HUES6 (cell line): Measurements from ENCODE around the gene MVB12B.

ENCODE experiments used
- H3K27ac ChIP-seq: 2 replicates; pipeline ENCODE4 v1.7.0; 2013; ENCODE audit warnings: low read depth, mild to moderate bottlenecking, low read length, inconsistent platforms
- H3K27me3 ChIP-seq: 2 replicates; pipeline ENCODE4 v1.6.1; 2013; ENCODE audit warnings: low read length; ENCODE audit not compliant: control insufficient read depth, insufficient read depth
- H3K36me3 ChIP-seq: 2 replicates; pipeline ENCODE4 v1.6.1; 2013; ENCODE audit warnings: low read length; ENCODE audit not compliant: control insufficient read depth, insufficient read depth
- H3K4me1 ChIP-seq: 2 replicates; pipeline ENCODE4 v1.6.1; 2013; ENCODE audit warnings: low read length; ENCODE audit not compliant: control insufficient read depth, insufficient read depth
- H3K4me3 ChIP-seq: 2 replicates; pipeline ENCODE4 v1.5.1; 2013; ENCODE audit warnings: low read depth, low read length
- H3K9ac ChIP-seq: one replicate; pipeline ENCODE4 v1.6.1; 2013; ENCODE audit warnings: mild to moderate bottlenecking, low read length
- H3K9me3 ChIP-seq: 2 replicates; pipeline ENCODE4 v1.6.1; 2013; ENCODE audit warnings: low read depth, low read length; ENCODE audit not compliant: control insufficient read depth, insufficient read depth

MVB12B gene

DNA sequence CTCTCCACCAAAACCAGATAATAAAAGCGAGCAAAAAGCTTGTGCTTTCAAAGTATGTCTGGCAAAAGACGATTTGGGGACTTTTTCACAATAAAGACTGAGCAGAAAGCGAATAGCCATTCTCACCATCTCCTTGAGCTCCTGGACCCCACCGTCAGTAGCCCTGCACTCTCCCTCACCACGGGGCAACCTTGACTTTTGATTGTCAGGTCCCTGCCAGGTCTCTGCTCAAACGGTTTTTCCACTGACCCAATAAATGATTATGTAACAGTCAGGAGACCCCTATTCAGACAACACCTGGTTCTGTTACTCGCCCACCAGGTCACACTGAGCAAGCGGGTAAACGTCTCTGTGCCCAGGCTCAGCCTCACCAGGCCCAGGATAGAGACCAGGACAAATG, 131.3 kb downstream of the MVB12B start:
- Histone ChIP-seq H3K9ac (no peak overlapping the region), H3K27me3 (no peaks in the 10 kb centered on the region), H3K9me3 (no peaks in the 10 kb centered on the region), H3K4me3 (no peak overlapping the region), H3K27ac (no peak overlapping the region), H3K4me1 (no peaks in the 10 kb centered on the region), H3K36me3 (no peaks in the 10 kb centered on the region)

DNA sequence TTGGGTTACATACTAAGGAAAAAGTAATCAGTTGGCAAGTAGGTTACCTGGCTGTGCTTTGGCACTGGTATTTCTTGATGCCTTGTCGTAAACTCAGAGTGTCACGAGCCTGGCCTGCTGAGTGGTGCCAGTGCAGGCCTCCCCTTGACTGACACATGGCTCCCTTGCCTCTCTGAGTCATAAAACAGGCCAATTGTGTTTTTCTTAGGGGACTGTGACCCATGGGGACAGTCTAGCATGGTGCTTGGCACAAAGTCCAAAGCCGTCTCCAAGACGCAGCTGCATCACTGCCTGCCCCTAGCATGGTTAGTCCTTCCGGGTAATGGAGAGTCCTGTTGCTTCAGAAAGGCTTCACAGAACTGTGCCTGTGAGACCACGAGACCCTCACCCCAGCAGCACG, 132.5 kb downstream of the MVB12B start:
- H3K9me3 ChIP-seq, result no peaks in the 10 kb centered on the region
- no peak overlapping the region for H3K9ac ChIP-seq

DNA sequence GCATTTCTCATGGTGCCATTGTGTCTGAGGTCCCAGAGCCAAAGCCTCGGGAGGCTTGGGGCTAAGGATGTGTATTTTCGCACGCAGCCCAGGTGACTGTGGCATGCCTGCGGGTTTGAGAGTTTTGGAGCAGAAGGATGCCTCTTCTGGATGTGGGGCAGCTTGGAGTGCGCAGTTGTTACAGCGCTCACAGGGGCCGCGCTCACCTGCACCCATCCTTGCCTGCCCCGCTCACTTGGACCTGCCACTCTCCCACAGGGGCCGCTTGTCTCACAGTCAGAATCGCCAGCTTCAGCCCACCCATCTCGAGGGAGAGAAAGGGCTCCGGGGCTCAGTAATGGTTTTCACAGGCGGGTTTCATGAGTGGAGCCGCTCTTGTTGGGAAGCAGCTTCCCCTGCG, 132.9 kb downstream of the MVB12B start:
- no peaks in the 10 kb centered on the region for H3K4me1 ChIP-seq
- H3K9me3 ChIP-seq, result no peaks in the 10 kb centered on the region
- no peaks in the 10 kb centered on the region for H3K36me3 ChIP-seq
- no peaks in the 10 kb centered on the region for H3K27me3 ChIP-seq
- no peak overlapping the region for H3K27ac ChIP-seq
- H3K4me3 ChIP-seq, result no peak overlapping the region
- H3K9ac ChIP-seq, result no peak overlapping the region

More for the DNA sequence above, 132.5 kb downstream of the MVB12B start:
- no peak overlapping the region for H3K27ac ChIP-seq
- no peaks in the 10 kb centered on the region for H3K27me3 ChIP-seq
- H3K4me3 ChIP-seq, result no peak overlapping the region
- no peaks in the 10 kb centered on the region for H3K36me3 ChIP-seq
- H3K4me1 ChIP-seq, result no peaks in the 10 kb centered on the region

DNA sequence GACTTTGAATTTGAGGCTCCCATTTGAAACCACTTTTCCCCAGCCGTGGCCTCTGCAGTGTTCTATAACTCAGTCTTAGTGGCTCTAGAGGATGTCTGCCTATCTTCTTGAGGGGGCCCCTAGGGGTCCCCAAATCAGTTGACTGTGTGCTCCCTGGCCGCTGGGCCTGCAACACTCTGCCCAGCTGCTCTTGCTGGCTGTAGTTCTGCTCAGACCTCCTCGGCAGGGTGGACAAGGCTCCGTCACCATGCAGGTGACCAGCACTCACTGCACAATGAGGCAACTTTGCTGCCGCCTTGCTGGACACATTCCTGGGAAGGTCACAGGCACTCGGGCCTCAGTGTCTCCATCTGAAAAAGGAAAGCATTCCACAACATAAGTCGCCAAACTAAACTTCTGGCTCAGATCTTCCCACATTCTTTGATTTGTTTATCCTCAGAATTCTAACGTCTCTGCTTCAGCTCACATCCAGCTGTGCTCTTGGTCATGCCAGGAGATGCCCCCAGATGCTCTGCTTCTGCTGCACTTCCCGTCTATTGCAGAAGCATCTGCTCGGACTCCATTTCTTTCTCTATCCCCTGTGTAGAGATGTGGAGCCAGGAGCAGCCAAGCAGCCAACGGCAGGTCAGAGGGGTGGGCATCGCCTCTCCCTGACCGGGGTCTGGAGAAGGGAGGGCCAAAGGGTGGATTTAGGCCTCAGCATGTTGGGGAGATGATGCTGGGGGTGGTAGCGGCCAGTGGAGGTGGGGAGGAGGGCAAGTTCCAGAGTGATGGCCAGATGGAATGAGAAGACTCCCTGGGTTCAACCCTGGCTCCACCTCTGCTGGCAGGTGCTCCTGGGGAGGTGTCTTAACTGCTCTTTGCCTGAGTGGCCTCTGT, 133.6 kb downstream of the MVB12B start:
- H3K27ac ChIP-seq, result no peak overlapping the region

DNA sequence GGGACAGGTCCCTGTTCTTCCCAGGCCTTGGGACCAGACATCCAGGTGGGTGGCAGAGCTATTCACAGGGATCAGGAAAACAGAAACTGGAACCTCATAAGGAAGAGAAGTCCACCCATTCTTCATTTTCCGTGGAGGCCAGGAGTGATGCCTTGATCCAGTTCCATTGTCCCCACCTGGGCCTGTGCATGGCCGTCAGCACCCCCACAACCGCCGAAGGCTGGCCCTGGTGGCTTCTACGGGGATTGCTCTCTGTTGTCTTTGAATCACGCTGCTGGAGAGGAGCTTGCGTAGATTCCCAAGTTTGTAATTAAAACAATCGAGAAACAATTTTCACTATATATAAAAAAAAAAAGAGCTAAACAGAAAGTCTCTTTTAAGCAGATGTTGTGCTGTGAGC, 134.4 kb downstream of the MVB12B start:
- no peaks in the 10 kb centered on the region for H3K9me3 ChIP-seq
- no peaks in the 10 kb centered on the region for H3K27me3 ChIP-seq
- no peaks in the 10 kb centered on the region for H3K36me3 ChIP-seq
- no peak overlapping the region for H3K9ac ChIP-seq
- H3K4me1 ChIP-seq, result no peaks in the 10 kb centered on the region
- H3K27ac ChIP-seq, result no peak overlapping the region
- no peak overlapping the region for H3K4me3 ChIP-seq

More for the DNA sequence above, 133.6 kb downstream of the MVB12B start:
- no peaks in the 10 kb centered on the region for H3K9me3 ChIP-seq
- no peak overlapping the region for H3K9ac ChIP-seq
- H3K4me1 ChIP-seq, result no peaks in the 10 kb centered on the region
- no peaks in the 10 kb centered on the region for H3K27me3 ChIP-seq
- no peak overlapping the region for H3K4me3 ChIP-seq
- no peaks in the 10 kb centered on the region for H3K36me3 ChIP-seq

DNA sequence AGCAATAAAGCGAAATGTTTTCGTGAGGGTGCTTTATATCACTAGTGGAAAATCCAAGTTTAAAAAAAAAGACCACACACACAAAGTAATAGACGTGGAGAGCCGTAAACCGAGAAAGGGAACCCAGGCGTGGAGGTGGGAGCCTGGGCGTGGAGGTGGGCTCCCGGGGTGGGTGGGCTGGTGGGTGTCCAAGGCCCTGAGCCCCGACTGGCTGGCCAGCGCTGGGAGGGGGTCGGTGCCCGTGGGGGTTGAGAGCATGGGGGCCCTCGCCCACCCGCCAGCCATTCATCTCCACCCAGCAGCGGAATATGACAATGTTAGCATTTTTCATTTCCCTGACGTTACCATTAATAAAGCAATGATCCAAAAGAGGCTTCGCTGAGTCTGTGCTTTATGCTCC, 135.0 kb downstream of the MVB12B start:
- Histone ChIP-seq H3K4me1 (no peaks in the 10 kb centered on the region), H3K27me3 (no peaks in the 10 kb centered on the region), H3K4me3 (no peak overlapping the region), H3K27ac (no peak overlapping the region), H3K9ac (no peak overlapping the region), H3K9me3 (no peaks in the 10 kb centered on the region), H3K36me3 (no peaks in the 10 kb centered on the region)

DNA sequence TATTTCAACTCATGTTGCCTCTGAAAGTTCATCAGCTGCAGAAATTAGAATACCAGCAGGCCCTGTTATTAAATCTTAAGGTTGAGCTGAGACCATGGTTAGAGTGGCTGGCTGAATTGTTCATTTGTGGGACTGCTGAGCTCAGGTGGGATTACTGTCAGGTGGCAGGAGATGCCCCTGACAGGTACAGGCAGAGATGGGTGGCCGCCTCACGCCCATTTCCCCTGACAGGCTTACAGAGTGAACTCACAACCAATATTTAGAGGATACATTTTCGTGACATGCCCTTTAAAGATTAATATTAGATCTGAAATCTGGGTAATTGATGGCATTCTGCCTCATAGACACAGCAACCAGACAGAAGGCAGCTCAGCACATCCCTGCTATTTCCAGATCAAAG, 136.0 kb downstream of the MVB12B start:
- no peak overlapping the region for H3K27ac ChIP-seq
- no peak overlapping the region for H3K4me3 ChIP-seq
- H3K9ac ChIP-seq, result no peak overlapping the region
- no peaks in the 10 kb centered on the region for H3K27me3 ChIP-seq
- H3K4me1 ChIP-seq, result no peaks in the 10 kb centered on the region
- H3K9me3 ChIP-seq, result no peaks in the 10 kb centered on the region
- no peaks in the 10 kb centered on the region for H3K36me3 ChIP-seq

DNA sequence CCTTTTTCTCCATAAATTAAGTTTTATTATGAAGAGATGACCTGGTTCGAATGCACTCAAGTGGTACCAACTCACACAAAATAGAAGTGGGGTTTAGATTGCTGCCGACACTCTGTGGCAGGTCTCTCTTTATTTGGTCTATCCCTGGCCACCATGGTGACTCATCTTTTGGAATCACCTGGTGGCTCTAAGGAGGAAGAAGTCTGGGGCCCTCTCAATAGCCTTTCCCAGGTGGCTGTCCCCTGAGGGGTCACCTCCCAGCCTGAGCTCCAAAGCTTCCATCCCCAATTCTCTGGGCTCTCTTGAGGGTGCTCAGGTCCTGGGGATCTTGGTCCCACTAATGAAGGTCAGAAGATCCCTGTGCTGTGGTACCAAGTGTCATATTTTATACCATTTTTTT, 136.8 kb downstream of the MVB12B start:
- H3K9me3 ChIP-seq, result no peaks in the 10 kb centered on the region
- H3K36me3 ChIP-seq, result no peaks in the 10 kb centered on the region
- H3K27me3 ChIP-seq, result no peaks in the 10 kb centered on the region
- no peak overlapping the region for H3K9ac ChIP-seq
- H3K4me1 ChIP-seq, result no peaks in the 10 kb centered on the region
- no peak overlapping the region for H3K4me3 ChIP-seq
- H3K27ac ChIP-seq, result no peak overlapping the region

DNA sequence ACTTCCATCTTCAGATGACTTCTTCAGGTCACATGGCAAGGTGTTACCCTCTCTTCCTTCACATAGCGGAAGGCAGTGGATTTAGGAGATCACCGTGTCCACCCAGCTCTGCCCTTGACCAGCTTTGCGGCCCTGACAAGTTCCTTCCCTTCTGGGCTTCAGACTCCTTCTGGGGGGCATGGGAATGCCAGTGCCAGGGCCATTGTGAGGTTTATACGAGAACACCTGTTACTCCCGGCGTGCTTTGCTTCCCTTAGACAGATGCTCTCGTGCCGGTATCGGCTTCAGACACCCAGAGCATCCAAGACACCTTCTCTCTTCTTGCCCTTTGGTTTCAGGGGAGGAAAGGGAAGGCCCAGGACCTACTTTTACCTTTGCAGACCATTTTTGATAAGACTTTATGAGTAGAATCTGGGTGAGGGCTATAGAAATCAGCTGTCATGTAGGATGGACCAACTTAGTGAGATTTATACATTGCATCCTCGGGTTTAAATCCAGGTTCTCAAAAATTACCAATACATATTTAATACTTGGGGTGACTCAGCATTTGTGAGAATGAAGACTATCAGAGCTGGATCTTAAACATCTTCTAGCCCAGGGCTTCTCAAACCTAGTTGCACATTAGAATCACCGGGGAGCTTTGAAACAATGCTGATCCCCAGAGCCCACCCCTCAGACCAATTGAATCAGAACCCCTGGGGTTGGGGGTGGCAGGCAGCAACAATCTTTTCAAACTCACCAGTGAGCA, 138.2 kb downstream of the MVB12B start:
- Histone ChIP-seq H3K4me3 (no peak overlapping the region), H3K4me1 (no peaks in the 10 kb centered on the region), H3K27ac (no peak overlapping the region), H3K9me3 (no peaks in the 10 kb centered on the region), H3K36me3 (no peaks in the 10 kb centered on the region), H3K27me3 (no peaks in the 10 kb centered on the region), H3K9ac (no peak overlapping the region)

DNA sequence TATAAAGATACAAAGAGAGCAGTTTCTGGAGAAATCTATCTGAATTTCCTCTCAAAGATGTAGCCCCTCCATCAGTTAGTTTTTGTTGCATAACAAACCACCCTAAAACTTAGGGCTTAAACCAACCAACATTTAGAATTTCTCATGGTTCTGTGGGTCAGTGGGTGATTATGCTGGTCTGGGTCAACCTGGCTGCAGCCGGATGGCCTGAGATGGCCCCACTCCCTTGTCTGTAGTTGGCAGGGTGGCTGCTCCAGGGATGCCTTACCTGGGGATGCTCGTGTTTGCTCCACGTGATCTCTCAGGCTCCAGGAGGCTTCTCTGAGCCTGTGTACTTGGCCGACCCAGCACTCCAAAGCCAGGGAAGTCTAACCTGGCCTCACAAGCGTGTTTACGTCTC, 139.3 kb downstream of the MVB12B start:
- H3K9me3 ChIP-seq, result no peaks in the 10 kb centered on the region
- H3K27ac ChIP-seq, result no peak overlapping the region
- no peaks in the 10 kb centered on the region for H3K27me3 ChIP-seq
- no peak overlapping the region for H3K4me3 ChIP-seq
- peaks cover under 1% of the 10 kb centered on the region; the same call in 1 of the 2 replicates for H3K4me1 ChIP-seq
- H3K36me3 ChIP-seq, result no peaks in the 10 kb centered on the region
- H3K9ac ChIP-seq, result no peak overlapping the region

DNA sequence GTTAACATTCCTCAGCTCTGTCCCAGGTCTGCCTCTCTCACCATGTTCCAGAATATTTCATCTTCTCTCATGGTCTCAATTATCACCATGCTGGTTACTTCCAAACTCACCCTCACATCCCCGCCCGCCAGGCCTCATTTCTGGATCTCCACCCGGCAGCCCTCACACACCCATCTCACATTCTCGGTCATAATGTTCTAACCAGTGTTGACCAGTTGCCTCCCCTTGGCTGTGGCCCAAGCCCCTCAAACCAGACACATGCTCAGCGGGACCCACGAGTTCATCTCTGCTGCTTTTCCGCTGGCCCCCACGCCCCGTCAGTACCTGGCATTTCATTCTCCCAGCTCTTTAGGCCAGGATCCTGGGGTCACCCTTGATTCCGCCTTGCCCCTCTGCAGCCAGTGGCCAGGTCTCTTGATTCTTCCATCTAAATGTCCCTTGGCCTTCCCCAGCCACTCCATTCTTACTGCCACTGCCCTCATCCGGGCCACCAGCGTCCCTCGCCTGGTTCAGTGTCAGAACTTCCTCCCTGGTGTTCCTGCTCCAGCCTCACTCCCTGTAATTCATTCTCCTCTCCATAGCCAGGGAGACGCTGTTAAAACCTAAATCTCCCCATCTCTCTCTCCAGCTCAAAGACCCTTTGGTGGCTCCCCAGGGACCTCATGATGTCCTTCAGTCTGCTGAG, 141.7 kb downstream of the MVB12B start:
- Histone ChIP-seq H3K9me3 (no peaks in the 10 kb centered on the region), H3K4me3 (no peak overlapping the region), H3K27ac (no peak overlapping the region), H3K36me3 (no peaks in the 10 kb centered on the region), H3K4me1 (peaks cover 13% of the 10 kb centered on the region), H3K27me3 (no peaks in the 10 kb centered on the region), H3K9ac (no peak overlapping the region)
